ENCODE data around the gene MED23.
"Not testable (repeated sequence)": the region's sequence is repeated elsewhere in the genome, so short reads cannot be mapped to it uniquely, and the experiment has no call there.

MED23 gene

GRCh38 chr6:131545317-131545716 lies 82.7 kb downstream of the MED23 start:
- Histone ChIP-seq H3K79me2 (ENCODE audit: low read length) (no peaks in the 10 kb centered on the region), H3K4me2 (ENCODE audit: low read depth, low read length) (no peak overlapping the region), H3K4me3 (ENCODE audit: low read length) (no peak overlapping the region), H3K9me3 (replicated peaks; ENCODE audit: insufficient read depth, low read length) (no peaks in the 10 kb centered on the region), H3K9me2 (replicated peaks; ENCODE audit: insufficient read depth, low read length) (no peaks in the 10 kb centered on the region), H3K4me1 (ENCODE audit: low read length) (no peaks in the 10 kb centered on the region), H3K27me3 (replicated peaks; ENCODE audit: insufficient read depth, low read length) (no peaks in the 10 kb centered on the region), H3F3A (ENCODE audit: insufficient read depth, low read length) (no peaks in the 10 kb centered on the region), H3K36me3 (replicated peaks; ENCODE audit: insufficient read depth, low read length) (no peaks in the 10 kb centered on the region), H3K9ac (ENCODE audit: low read length) (no peak overlapping the region), H4K20me1 (ENCODE audit: insufficient read depth, low read length) (no peaks in the 10 kb centered on the region), H2AFZ (ENCODE audit: low read length) (no peak overlapping the region), H3K27ac (ENCODE audit: low read length) (no peak overlapping the region)
- TF ChIP-seq CTCF (IDR thresholded peaks at IDR 0.05; ENCODE audit: low read length) (no peak), EZH2 (optimal IDR thresholded peaks at IDR 0.05; ENCODE audit: low read depth, low read length) (no peak), EZH2phosphoT487 (IDR thresholded peaks at IDR 0.05; ENCODE audit: low read length) (no peak)
- no peak for DNase-seq

GRCh38 chr6:131538615-131539014 lies 89.4 kb downstream of the MED23 start:
- not testable (repeated sequence) for H3K4me1 ChIP-seq (ENCODE audit: low read length); H4K20me1 ChIP-seq (ENCODE audit: insufficient read depth, low read length); DNase-seq; H3K9ac ChIP-seq (ENCODE audit: low read length); H2AFZ ChIP-seq (ENCODE audit: low read length); H3K27me3 ChIP-seq (replicated peaks; ENCODE audit: insufficient read depth, low read length); H3K79me2 ChIP-seq (ENCODE audit: low read length); H3K4me3 ChIP-seq (ENCODE audit: low read length); H3K27ac ChIP-seq (ENCODE audit: low read length); H3K9me2 ChIP-seq (replicated peaks; ENCODE audit: insufficient read depth, low read length); H3K36me3 ChIP-seq (replicated peaks; ENCODE audit: insufficient read depth, low read length); H3K9me3 ChIP-seq (replicated peaks; ENCODE audit: insufficient read depth, low read length); H3F3A ChIP-seq (ENCODE audit: insufficient read depth, low read length); H3K4me2 ChIP-seq (ENCODE audit: low read depth, low read length)

- Histone ChIP-seq H3K4me2 (ENCODE audit: low read depth, low read length) (no peak overlapping the region), H3K79me2 (ENCODE audit: low read length) (no peaks in the 10 kb centered on the region), H3K9me2 (replicated peaks; ENCODE audit: insufficient read depth, low read length) (no peaks in the 10 kb centered on the region), H3K4me1 (ENCODE audit: low read length) (no peaks in the 10 kb centered on the region), H2AFZ (ENCODE audit: low read length) (no peak overlapping the region), H3F3A (ENCODE audit: insufficient read depth, low read length) (no peaks in the 10 kb centered on the region), H3K36me3 (replicated peaks; ENCODE audit: insufficient read depth, low read length) (no peaks in the 10 kb centered on the region), H3K9ac (ENCODE audit: low read length) (no peak overlapping the region), H4K20me1 (ENCODE audit: insufficient read depth, low read length) (no peaks in the 10 kb centered on the region), H3K4me3 (ENCODE audit: low read length) (no peak overlapping the region), H3K9me3 (replicated peaks; ENCODE audit: insufficient read depth, low read length) (no peaks in the 10 kb centered on the region), H3K27ac (ENCODE audit: low read length) (no peak overlapping the region), H3K27me3 (replicated peaks; ENCODE audit: insufficient read depth, low read length) (no peaks in the 10 kb centered on the region)
- no peak for TF ChIP-seq EZH2phosphoT487 (IDR thresholded peaks at IDR 0.05; ENCODE audit: low read length)
- no peak for TF ChIP-seq EZH2 (optimal IDR thresholded peaks at IDR 0.05; ENCODE audit: low read depth, low read length)
- TF ChIP-seq CTCF (IDR thresholded peaks at IDR 0.05; ENCODE audit: low read length): no peak
- no peak for DNase-seq
Observed at GRCh38 chr6:131532580-131533039, 95.4 kb downstream of the MED23 start.

- H4K20me1 ChIP-seq (ENCODE audit: insufficient read depth, low read length): not testable (repeated sequence)
Observed at GRCh38 chr6:131531681-131532080, 96.4 kb downstream of the MED23 start.

GRCh38 chr6:131530936-131531335 lies 97.1 kb downstream of the MED23 start:
- not testable (repeated sequence) for H3K27me3 ChIP-seq (replicated peaks; ENCODE audit: insufficient read depth, low read length); H3K9ac ChIP-seq (ENCODE audit: low read length); H3K9me3 ChIP-seq (replicated peaks; ENCODE audit: insufficient read depth, low read length); H4K20me1 ChIP-seq (ENCODE audit: insufficient read depth, low read length); H3K4me2 ChIP-seq (ENCODE audit: low read depth, low read length); H3F3A ChIP-seq (ENCODE audit: insufficient read depth, low read length); H3K9me2 ChIP-seq (replicated peaks; ENCODE audit: insufficient read depth, low read length); DNase-seq; H3K36me3 ChIP-seq (replicated peaks; ENCODE audit: insufficient read depth, low read length); H2AFZ ChIP-seq (ENCODE audit: low read length); H3K4me1 ChIP-seq (ENCODE audit: low read length); H3K4me3 ChIP-seq (ENCODE audit: low read length); H3K27ac ChIP-seq (ENCODE audit: low read length); H3K79me2 ChIP-seq (ENCODE audit: low read length)

More at GRCh38 chr6:131531681-131532080, 96.4 kb downstream of the MED23 start:
- not testable (repeated sequence) for DNase-seq; H3K27ac ChIP-seq (ENCODE audit: low read length); H3K27me3 ChIP-seq (replicated peaks; ENCODE audit: insufficient read depth, low read length); H3K9me3 ChIP-seq (replicated peaks; ENCODE audit: insufficient read depth, low read length); H3K9me2 ChIP-seq (replicated peaks; ENCODE audit: insufficient read depth, low read length); H3K4me2 ChIP-seq (ENCODE audit: low read depth, low read length); H3K79me2 ChIP-seq (ENCODE audit: low read length); H3K36me3 ChIP-seq (replicated peaks; ENCODE audit: insufficient read depth, low read length); H3K4me1 ChIP-seq (ENCODE audit: low read length); H3F3A ChIP-seq (ENCODE audit: insufficient read depth, low read length); H3K4me3 ChIP-seq (ENCODE audit: low read length); H2AFZ ChIP-seq (ENCODE audit: low read length); H3K9ac ChIP-seq (ENCODE audit: low read length)
